Activated CD8-positive, alpha-beta T cell treated with anti-CD3 and anti-CD28 coated beads, Interleukin-2, amount 10 ng/mL, durations not matched to agents 7 days and 5 days (primary cell): ENCODE data around the gene PUDP. TPM values are rescaled to one million over a fixed set of nuclear protein-coding genes. Genes with fewer than 3 reads are reported as not detected.
"Not testable (repeated sequence)": the region's sequence is repeated elsewhere in the genome, so short reads cannot be mapped to it uniquely, and the experiment has no call there.

Experiments used
- ATAC-seq: fragments of 150-1000 bp; cut with Tn5 transposase; one replicate; pipeline ENCODE4 v1.10.0; 2021; ENCODE audit warnings: moderate library complexity
- CTCF ChIA-PET: fragments of 350-600 bp; sonication (Branson Sonifier 250); formaldehyde crosslinking; loops from one replicate; lab custom pipeline; 2021; ENCODE audit warnings: antibody characterized with exemption; lab: Charles Lee
- POLR2A ChIA-PET: fragments of 350-600 bp; sonication (Branson Sonifier 250); formaldehyde crosslinking; loops from one replicate; lab custom pipeline; 2021; ENCODE audit warnings: antibody characterized with exemption; lab: Charles Lee
- DNase-seq: peaks from one replicate; pipeline ENCODE4 v3.0.0-alpha.2; 2020
- H3K27ac Mint-ChIP-seq: one replicate; pipeline ENCODE4 v1.8.0; 2021; ENCODE audit warnings: mild to moderate bottlenecking, mixed read lengths
- H3K27me3 Mint-ChIP-seq: one replicate; pipeline ENCODE4 v1.8.0; 2021; ENCODE audit warnings: low read depth, mixed read lengths
- H3K36me3 Mint-ChIP-seq: one replicate; pipeline ENCODE4 v1.8.0; 2021; ENCODE audit warnings: low read depth, mixed read lengths
- H3K4me1 Mint-ChIP-seq: one replicate; pipeline ENCODE4 v1.8.0; 2021; ENCODE audit warnings: low read depth, mixed read lengths
- H3K4me3 Mint-ChIP-seq: one replicate; pipeline ENCODE4 v1.8.0; 2021; ENCODE audit warnings: mild to moderate bottlenecking, mixed read lengths
- H3K9me3 Mint-ChIP-seq: one replicate; pipeline ENCODE4 v1.8.0; 2022; ENCODE audit warnings: mixed read lengths; ENCODE audit not compliant: insufficient read depth
- total RNA-seq, 2 experiments: library from RNA; stranded (reverse); gene quantifications; one replicate each; pipeline ENCODE4 v1.2.3, GENCODE V29; 2021

The PUDP gene
- total RNA-seq, 2 experiments from 2014 or later, result 16.1 to 16.6 TPM

DNA sequence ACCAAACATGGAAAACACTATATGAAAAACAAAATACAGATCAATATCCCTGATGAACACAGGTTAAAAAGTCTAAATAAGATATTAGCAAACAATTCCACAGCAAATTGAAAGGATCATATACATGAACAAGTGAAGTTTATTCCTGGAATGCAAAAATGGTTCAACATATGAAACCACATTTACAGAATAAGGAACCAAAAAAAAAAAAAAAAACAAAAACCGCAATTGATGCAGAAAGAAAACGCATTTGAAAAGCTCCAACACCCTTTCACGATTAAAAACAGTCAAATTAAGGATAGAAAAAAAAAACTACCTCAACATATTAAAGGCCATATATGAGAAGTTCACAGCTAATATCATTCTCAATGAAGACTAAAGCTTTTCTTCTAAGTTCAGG lies 45.8 kb downstream of the PUDP start:
- Mint-ChIP-seq H3K4me3 (no peak overlapping the region), H3K27ac (no peak overlapping the region), H3K9me3 (no peaks in the 10 kb centered on the region), H3K36me3 (peaks cover 29% of the 10 kb centered on the region), H3K4me1 (no peaks in the 10 kb centered on the region), H3K27me3 (no peaks in the 10 kb centered on the region)
- POLR2A ChIA-PET, result no interaction called here
- ATAC-seq (no peak), DNase-seq (no peak)
- CTCF ChIA-PET, result no interaction called here

DNA sequence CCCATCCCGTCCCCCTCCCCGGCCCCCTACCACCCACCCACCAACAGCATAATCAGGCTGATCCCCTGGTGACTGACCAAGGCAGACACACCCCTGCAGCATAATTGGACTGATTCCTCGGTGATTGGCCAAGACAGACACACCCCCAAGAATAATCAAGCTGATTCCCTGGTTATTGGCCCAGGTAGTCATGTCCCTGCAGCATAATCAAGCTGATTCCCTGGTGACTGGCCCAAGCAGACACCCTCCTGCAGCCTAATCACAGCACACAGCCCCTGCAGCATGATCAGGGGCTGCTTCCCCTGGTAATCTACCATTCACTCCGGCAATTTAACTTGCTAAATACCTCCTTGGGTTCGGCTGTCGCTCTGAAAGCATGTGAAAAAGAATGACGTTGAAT lies 47.9 kb downstream of the PUDP start:
- POLR2A ChIA-PET, result no interaction called here

DNA sequence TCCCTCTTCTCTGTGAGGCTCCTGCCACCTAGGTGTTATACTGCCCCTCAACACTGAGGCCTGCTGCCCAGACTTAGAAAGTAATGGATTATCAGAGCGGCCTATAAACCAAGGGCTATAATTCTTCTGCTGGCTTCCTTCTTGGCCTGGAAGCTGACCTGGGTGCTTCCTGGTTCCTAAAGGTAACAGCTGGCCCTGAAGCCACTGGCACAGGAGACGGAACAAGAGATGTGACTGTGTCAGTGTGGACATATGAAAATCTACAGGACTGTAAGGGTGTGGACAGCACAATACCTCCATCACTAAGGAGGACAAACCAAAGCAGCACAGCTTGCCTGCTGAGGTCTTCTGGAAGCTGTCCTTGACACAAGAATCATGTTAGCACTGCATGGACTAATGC lies 52.3 kb downstream of the PUDP start:
- H3K27me3 Mint-ChIP-seq, CTCF ChIA-PET, H3K4me1 Mint-ChIP-seq, H3K4me3 Mint-ChIP-seq, H3K27ac Mint-ChIP-seq, DNase-seq, H3K9me3 Mint-ChIP-seq, POLR2A ChIA-PET, ATAC-seq: not testable (repeated sequence)
- peaks cover 12% of the 10 kb centered on the region for H3K36me3 Mint-ChIP-seq

More for the DNA sequence above, 47.9 kb downstream of the PUDP start:
- no peaks in the 10 kb centered on the region for H3K9me3 Mint-ChIP-seq
- H3K36me3 Mint-ChIP-seq, result peaks cover 29% of the 10 kb centered on the region
- no peaks in the 10 kb centered on the region for H3K27me3 Mint-ChIP-seq
- no peaks in the 10 kb centered on the region for H3K4me1 Mint-ChIP-seq
- H3K27ac Mint-ChIP-seq, result no peak overlapping the region
- no peak for ATAC-seq
- no peak overlapping the region for H3K4me3 Mint-ChIP-seq
- no peak for DNase-seq
- CTCF ChIA-PET, result no interaction called here

DNA sequence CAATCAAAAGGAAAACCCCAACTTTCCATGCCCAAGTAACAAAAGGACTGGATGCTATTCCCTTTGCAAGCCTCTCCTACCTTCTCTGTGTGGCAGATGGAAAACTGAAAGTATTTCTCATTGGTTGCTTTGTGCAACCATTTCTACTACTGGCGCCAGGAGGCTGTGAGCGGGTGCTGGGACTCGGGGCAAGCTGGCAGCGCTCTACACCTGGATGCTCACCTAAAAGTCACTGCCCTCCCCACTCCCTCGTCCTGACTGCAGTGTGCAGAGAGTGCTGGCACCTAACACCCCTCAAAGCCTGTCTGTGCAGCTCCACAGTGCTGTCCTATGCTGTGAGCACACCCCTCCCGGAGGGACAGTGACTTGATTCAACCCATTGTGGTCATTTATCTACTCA lies 54.6 kb downstream of the PUDP start:
- Mint-ChIP-seq H3K36me3 (peaks cover 9% of the 10 kb centered on the region), H3K27me3 (no peaks in the 10 kb centered on the region), H3K4me1 (peaks cover 15% of the 10 kb centered on the region), H3K9me3 (no peaks in the 10 kb centered on the region), H3K27ac (no peak overlapping the region), H3K4me3 (no peak overlapping the region)
- DNase-seq, result no peak
- ChIA-PET CTCF (no interaction called here), POLR2A (no interaction called here)
- no peak for ATAC-seq

DNA sequence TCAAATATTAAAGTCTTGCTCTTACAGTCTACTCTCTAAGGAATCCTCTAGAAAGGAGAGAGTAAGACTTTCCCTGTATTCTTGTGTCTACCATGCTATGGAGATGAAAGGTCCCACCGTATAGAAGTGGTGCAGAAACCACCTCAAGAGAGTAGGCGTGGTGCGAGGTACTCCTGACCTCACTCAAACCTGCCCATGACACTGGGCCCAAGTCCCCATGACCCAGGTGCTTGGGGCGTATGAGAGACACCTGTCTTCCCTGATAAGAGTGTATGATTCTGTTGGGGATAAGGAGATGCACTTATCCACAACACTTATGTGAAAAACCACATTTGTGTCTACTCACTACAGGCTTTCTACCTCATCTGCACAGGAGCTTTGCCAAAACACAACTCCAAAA lies 55.4 kb downstream of the PUDP start:
- POLR2A ChIA-PET, result no interaction called here
- CTCF ChIA-PET, result no interaction called here
- no peak for DNase-seq
- no peak overlapping the region for H3K4me3 Mint-ChIP-seq
- no peaks in the 10 kb centered on the region for H3K9me3 Mint-ChIP-seq
- H3K4me1 Mint-ChIP-seq, result peaks cover 19% of the 10 kb centered on the region
- no peaks in the 10 kb centered on the region for H3K27me3 Mint-ChIP-seq
- no peak overlapping the region for H3K27ac Mint-ChIP-seq
- H3K36me3 Mint-ChIP-seq, result peaks cover 6% of the 10 kb centered on the region
- ATAC-seq, result no peak

DNA sequence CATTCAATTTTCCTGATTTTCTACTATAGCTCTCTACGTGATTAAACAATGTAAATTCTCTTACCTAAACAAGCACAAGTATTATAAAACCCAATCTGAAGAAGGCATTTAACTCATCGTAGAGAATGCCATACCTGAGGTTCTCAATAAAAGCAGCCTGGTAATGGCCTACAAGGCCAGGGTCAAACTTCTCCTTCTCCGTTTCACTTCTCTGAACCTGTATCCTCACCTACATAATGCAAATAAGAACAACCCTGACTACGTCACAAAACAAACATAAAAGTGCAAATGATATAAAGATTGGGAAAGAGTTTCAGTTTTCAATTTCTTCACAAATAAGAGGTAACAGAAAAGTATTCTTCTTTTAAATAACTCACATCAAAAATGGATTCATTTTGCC lies 56.0 kb downstream of the PUDP start:
- CTCF ChIA-PET, result no interaction called here
- Mint-ChIP-seq H3K4me1 (peaks cover 24% of the 10 kb centered on the region), H3K9me3 (no peaks in the 10 kb centered on the region), H3K36me3 (peaks cover 3% of the 10 kb centered on the region), H3K4me3 (no peak overlapping the region), H3K27ac (no peak overlapping the region), H3K27me3 (no peaks in the 10 kb centered on the region)
- ATAC-seq (no peak), DNase-seq (no peak)
- POLR2A ChIA-PET, result no interaction called here

DNA sequence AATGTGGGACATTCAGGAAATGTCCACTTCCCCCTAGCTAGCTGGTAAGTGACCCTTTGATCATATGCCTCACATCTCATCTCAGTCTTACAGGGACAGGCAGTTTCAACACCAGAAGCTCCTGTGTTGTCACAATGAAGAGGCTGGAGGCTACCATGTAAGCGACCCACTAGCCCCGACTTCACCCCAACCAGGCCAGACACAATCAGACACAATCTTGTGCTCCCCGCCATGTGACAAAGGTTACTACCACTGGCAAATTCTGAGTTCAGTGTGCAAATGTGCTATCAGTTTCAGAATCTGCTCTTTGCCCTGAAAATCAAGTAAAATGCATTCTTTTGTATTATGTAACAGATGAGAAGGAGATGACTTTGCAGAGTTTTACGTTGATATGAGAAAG lies 57.3 kb downstream of the PUDP start:
- Mint-ChIP-seq H3K36me3 (peaks cover 2% of the 10 kb centered on the region), H3K4me1 (peaks cover 36% of the 10 kb centered on the region), H3K27me3 (no peaks in the 10 kb centered on the region), H3K9me3 (no peaks in the 10 kb centered on the region), H3K4me3 (no peak overlapping the region), H3K27ac (no peak overlapping the region)
- no peak for ATAC-seq
- POLR2A ChIA-PET, result no interaction called here
- no peak for DNase-seq
- CTCF ChIA-PET, result no interaction called here

DNA sequence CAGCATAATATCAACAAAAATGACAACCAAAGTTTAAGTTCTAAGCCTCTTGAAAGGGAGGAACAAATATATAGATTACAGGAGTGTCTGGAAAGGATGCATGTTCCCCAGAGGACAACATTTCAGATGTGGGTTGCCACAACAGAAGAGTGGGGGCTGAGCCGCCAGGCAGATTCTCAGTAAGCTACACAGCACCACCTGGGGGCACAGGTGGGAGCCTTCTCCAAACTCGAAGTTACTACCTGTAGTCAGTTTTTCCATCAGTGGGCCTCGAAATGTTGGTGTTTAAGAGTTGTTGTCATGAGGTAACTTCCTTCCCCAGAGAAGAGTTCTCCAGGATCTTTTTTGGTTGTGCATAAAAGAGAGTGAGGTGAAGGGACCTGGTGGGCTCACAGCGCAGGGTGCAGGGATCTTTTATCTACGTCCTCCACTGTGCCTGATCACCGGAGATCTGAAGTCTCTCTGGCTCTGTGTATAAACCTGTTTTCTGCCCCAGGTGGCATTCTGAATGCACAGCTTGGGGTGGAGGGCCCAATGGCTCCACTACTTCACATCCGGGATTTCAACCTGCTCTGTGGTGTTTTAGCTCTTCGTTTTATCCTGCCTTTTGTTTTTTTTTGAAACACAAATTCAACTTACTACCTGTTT lies 58.9 kb downstream of the PUDP start:
- H3K4me1 Mint-ChIP-seq, result peaks cover 51% of the 10 kb centered on the region
- no peak overlapping the region for H3K4me3 Mint-ChIP-seq
- no peaks in the 10 kb centered on the region for H3K9me3 Mint-ChIP-seq
- ChIA-PET POLR2A (no interaction called here), CTCF (no interaction called here)
- no peaks in the 10 kb centered on the region for H3K27me3 Mint-ChIP-seq
- peaks cover 10% of the 10 kb centered on the region for H3K36me3 Mint-ChIP-seq
- ATAC-seq (peak; percentile 62), DNase-seq (peak; percentile 62)
- H3K27ac Mint-ChIP-seq, result peak overlapping the region; percentile 72

DNA sequence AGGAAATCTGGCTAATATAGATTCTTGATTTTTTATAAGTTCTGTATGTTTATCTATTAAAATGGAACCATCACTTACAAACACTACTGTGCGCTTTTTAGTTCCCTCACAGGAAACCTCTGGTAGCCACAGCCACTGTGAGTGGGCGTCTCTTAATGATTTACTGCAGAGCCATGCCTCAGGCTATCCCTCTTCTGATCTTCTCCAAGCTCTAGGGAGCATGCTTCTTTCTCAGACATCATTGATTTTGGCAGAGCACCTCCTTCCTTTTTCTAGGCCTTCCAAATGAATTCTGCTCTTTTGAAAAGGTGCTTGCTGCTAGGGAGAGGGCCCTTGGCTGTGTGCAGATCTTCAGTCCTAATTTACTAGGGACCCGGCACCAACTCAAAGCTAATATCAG lies 61.6 kb downstream of the PUDP start:
- CTCF ChIA-PET, result no interaction called here
- ATAC-seq (no peak), DNase-seq (no peak)
- no peaks in the 10 kb centered on the region for H3K9me3 Mint-ChIP-seq
- no peaks in the 10 kb centered on the region for H3K27me3 Mint-ChIP-seq
- H3K27ac Mint-ChIP-seq, result no peak overlapping the region
- H3K4me3 Mint-ChIP-seq, result no peak overlapping the region
- H3K4me1 Mint-ChIP-seq, result peaks cover 74% of the 10 kb centered on the region
- POLR2A ChIA-PET, result no interaction called here
- H3K36me3 Mint-ChIP-seq, result peaks cover 21% of the 10 kb centered on the region

DNA sequence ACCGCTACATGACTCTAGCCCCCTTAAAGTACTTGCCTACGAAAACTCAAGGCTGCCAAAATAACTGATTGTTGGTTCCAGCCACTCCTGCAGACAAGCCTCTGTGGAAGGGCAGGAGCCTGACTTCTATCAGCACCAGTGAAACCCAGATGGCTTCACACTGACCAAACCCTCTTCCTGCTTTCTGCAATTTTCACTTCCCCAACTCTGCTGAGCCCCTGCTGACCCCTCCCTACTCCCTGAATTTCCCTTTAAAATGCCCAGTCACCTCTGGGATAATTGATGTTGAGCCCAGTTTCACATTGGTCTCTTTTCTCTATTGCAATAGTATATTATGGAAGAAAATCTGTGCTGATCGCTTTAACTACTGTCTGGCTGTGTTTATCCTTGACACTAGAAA lies 62.1 kb downstream of the PUDP start:
- Mint-ChIP-seq H3K36me3 (peaks cover 24% of the 10 kb centered on the region), H3K27ac (peak overlapping the region; percentile 43), H3K27me3 (no peaks in the 10 kb centered on the region), H3K9me3 (no peaks in the 10 kb centered on the region), H3K4me3 (no peak overlapping the region), H3K4me1 (peaks cover 77% of the 10 kb centered on the region)
- DNase-seq (no peak), ATAC-seq (no peak)
- POLR2A ChIA-PET, result no interaction called here
- CTCF ChIA-PET, result no interaction called here

DNA sequence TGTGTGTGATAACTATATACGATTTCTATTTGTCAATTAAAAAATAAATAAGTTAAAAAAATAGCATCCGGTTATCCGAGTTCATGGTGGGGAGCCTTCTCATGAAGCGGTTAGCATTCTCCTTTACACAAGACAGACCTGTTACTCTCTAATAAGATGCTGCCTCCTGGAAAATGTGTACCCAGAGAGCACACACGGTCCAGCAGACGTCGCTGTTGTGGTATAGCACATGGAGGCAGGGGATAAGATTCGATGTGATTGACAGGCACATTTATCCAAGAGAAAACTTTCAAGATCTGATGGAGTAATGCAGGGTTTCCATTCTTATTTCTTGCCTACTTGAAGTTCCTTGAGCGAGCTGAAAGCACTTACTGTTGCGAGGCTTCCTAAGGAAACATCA lies 63.1 kb downstream of the PUDP start:
- Mint-ChIP-seq H3K27ac (no peak overlapping the region), H3K36me3 (peaks cover 28% of the 10 kb centered on the region), H3K4me3 (no peak overlapping the region), H3K9me3 (no peaks in the 10 kb centered on the region), H3K27me3 (no peaks in the 10 kb centered on the region), H3K4me1 (peaks cover 77% of the 10 kb centered on the region)
- ChIA-PET CTCF (interaction anchor here (0.9 kb wide), 1 partner anchor 14 kb away, joined by 3 read pairs; no protein-coding TSS in a partner anchor), POLR2A (no interaction called here)
- ATAC-seq (no peak), DNase-seq (no peak)

DNA sequence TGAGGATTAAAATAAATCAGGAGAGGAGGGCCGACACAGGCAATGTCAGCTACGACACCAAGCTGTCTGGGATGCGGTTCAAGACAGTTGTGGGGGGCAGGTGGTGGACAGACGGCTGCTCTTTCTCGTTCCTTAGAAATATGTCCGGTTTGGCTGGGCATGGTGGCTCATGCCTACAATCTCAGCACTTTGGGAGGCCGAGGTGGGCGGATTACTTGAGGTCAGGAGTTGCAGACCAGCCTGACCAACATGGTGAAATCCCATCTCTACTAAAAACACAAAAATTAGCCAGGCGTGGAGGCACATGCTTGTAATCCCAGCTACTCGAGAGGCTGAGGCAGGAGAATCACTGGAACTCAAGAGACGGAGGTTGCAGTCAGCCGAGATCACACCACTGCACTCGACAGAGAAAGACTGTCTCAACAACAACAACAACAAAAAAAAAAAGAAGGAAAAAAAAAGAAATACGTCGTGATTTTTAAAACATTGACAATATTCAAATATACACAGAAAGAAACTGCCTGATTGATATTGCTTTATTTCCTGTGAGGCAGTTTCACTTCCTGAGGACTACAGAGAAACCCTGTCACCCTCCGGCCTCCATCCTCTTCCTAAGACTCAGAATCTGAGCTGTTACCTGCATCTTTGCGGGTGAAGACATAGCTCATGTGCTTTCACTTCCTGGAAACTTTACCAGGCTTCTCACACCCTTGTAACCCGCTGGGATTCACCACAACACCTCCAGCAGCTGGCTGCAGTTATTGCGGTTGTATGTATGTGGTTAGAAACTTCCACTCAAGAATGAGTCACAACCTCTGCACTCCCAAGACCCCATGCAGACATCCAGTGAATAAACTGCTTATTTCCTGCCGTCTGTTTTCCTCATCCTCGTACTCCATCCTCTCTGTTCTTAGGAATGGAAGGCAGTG lies 64.2 kb downstream of the PUDP start:
- peaks cover 66% of the 10 kb centered on the region for H3K4me1 Mint-ChIP-seq
- H3K4me3 Mint-ChIP-seq, result peak overlapping the region; percentile 56
- ATAC-seq, result peak; percentile 92
- CTCF ChIA-PET, result no interaction called here
- peak; percentile 70 for DNase-seq
- peaks cover 31% of the 10 kb centered on the region for H3K36me3 Mint-ChIP-seq
- POLR2A ChIA-PET, result no interaction called here
- no peaks in the 10 kb centered on the region for H3K27me3 Mint-ChIP-seq
- peak overlapping the region; percentile 77 for H3K27ac Mint-ChIP-seq
- no peaks in the 10 kb centered on the region for H3K9me3 Mint-ChIP-seq
